Mammary epithelial cell (primary cell): ENCODE measurements around the gene ZACN.

Experiments used
- CTCF ChIP-seq, 2 donors: IDR thresholded peaks in 1 of 2; conservative IDR thresholded peaks in 1 of 2; 2 replicates each; pipeline ENCODE4 v1.5.1; 2011 to 2012; ENCODE audit warnings: inconsistent platforms in 2 of 2, low read length in 2 of 2, mild to moderate bottlenecking in 2 of 2, control low read depth in 1 of 2, low read depth in 1 of 2; ENCODE audit not compliant: insufficient read depth in 1 of 2; ENCODE audit errors: extremely low read depth in 1 of 2
- EZH2 ChIP-seq: IDR thresholded peaks from 2 replicates; pipeline ENCODE4 v1.6.1; 2012; ENCODE audit warnings: low read length, inconsistent platforms, borderline replicate concordance

- no peak for TF ChIP-seq CTCF (conservative IDR thresholded peaks at IDR 0.05 in 1 of 2, IDR thresholded peaks at IDR 0.05 in 1 of 2; ENCODE audit: extremely low read depth in 1 of 2, insufficient read depth in 1 of 2, low read depth in 1 of 2, low read length in 2 of 2)
- no peak for TF ChIP-seq EZH2
These were observed 46.9 kb downstream of the ZACN start for GRCh38 chr17:76125922-76126321.
